Transverse colon (tissue), 4 donors: ENCODE results near the gene TECPR2. TPM values are rescaled to one million over a fixed set of nuclear protein-coding genes. Genes with fewer than 3 reads are reported as not detected.

Experiments
- DNase-seq: peaks from one replicate; pipeline ENCODE4 v3.0.0-alpha.2; 2019
- H3K27ac ChIP-seq, 4 donors: fragments of 200-600 bp; sonication (generic); 2 replicates each; pipeline ENCODE4 v1.5.1; 2016 to 2018; ENCODE audit warnings: inconsistent platforms in 4 of 4
- H3K27me3 ChIP-seq: fragments of 200-600 bp; sonication (generic); 2 replicates; pipeline ENCODE4 v1.5.1; 2017; ENCODE audit warnings: inconsistent platforms
- H3K36me3 ChIP-seq, 4 donors: fragments of 200-600 bp; sonication (generic); 2 replicates each; pipeline ENCODE4 v1.5.1; 2017 to 2019; ENCODE audit warnings: inconsistent platforms in 4 of 4
- H3K4me1 ChIP-seq, 4 donors: fragments of 200-600 bp; sonication (generic); 2 replicates each; pipeline ENCODE4 v1.5.1; 2017 to 2020; ENCODE audit warnings: inconsistent platforms in 4 of 4
- H3K4me3 ChIP-seq, 4 donors: fragments of 200-600 bp; sonication (generic); 1 replicate in 1 of 4; 2 replicates in 3 of 4; pipeline versions ENCODE4 v1.5.1 to v1.6.1; 2017 to 2019; ENCODE audit warnings: inconsistent platforms in 4 of 4
- H3K9me3 ChIP-seq, 2 donors: fragments of 200-600 bp; sonication (generic); 2 replicates each; pipeline ENCODE4 v1.5.1; 2017 to 2019; ENCODE audit warnings: inconsistent platforms in 2 of 2
- CTCF ChIP-seq, 5 experiments: fragments of 200-600 bp in 3 of 5; fragments of 450-650 bp in 2 of 5; sonication (generic) in 3 of 5; IDR thresholded peaks; 1 replicate in 2 of 5; 2 replicates in 3 of 5; pipeline ENCODE4 v1.5.1; 2016 to 2017; ENCODE audit warnings: antibody characterized with exemption in 5 of 5, inconsistent platforms in 3 of 5, mild to moderate bottlenecking in 2 of 5, moderate library complexity in 1 of 5
- EP300 ChIP-seq: sonication (generic); formaldehyde crosslinking; IDR thresholded peaks from one replicate; pipeline ENCODE4 v1.6.1; 2017; ENCODE audit warnings: antibody characterized with exemption, low read depth
- POLR2A ChIP-seq: fragments of 450-650 bp; IDR thresholded peaks from one replicate; pipeline ENCODE4 v1.6.1; 2016; ENCODE audit warnings: antibody characterized with exemption, mild to moderate bottlenecking, moderate library complexity
- POLR2AphosphoS5 ChIP-seq, 3 donors: sonication (generic); formaldehyde crosslinking; IDR thresholded peaks; one replicate each; pipeline ENCODE4 v1.6.1; 2016; ENCODE audit warnings: antibody characterized with exemption in 3 of 3
- WGBS, 2 donors: methylation state at CpG; one replicate each; pipeline ENCODE4 v1.1.5; 2018; ENCODE audit warnings: low coverage in 1 of 2; 5-methylcytosine and 5-hydroxymethylcytosine counted together
- in situ Hi-C, 4 donors: fragments of 200-750 bp; cut with MboI; loops; one replicate each; pipeline versions ENCODE4 v1.15.0 to v1.15.1; 2017; ENCODE audit warnings: low sequenced_read_pairs in 3 of 4, low pct_ligation_motif_present in 1 of 4, low pct_unique_long_range_greater_than_20kb in 1 of 4
- intact Hi-C: fragments of 100-400 bp; cut with DNase I; formaldehyde crosslinking; loops from one replicate; pipeline ENCODE4 v1.15.1; 2023; ENCODE audit warnings: low total_unique reads
- total RNA-seq, 4 donors: library from RNA; depleted of rRNA; stranded (reverse); fragments of >200 nt; gene quantifications; one replicate each; pipeline ENCODE4 v1.1.0, GENCODE V29; 2016

TECPR2 gene
- total RNA-seq, 4 donors from 2014 or later = 12.6 to 47.4 (median 17.9) TPM

DNA sequence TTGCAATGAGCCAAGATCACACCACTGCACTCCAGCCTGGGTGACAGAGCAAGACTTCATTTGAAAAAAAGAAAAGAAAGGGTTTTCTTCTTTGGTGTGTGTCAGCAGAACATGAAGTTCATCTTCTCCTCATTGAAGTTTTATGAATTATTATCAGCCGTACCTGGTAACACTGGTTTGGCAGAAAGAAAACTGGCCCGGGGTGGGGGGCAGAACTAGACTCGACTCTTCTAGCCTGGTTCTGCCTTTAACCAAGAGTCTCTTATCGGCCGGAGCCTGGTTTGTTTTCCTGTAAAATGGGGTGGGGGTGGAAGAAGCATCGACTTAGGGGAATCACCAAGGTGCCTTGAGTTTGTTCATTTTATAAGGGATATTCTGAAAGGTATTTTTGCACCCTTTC lies 64.1 kb downstream of the TECPR2 start:
- 91 to 100% methylated on average over 4 to 6 of the region's 6 CpGs for WGBS, 2 donors
- DNase-seq = no peak
- intact Hi-C loops (no loop called here), in situ Hi-C loops (no loop called here)
- Histone ChIP-seq H3K4me1 (no peaks in the 10 kb centered on the region), H3K27me3 (no peaks in the 10 kb centered on the region), H3K9me3 (no peaks in the 10 kb centered on the region), H3K36me3 (no peaks in the 10 kb centered on the region), H3K4me3 (no peak overlapping the region), H3K27ac (no peak overlapping the region)
- TF ChIP-seq POLR2AphosphoS5 (IDR thresholded peaks at IDR 0.05) = no peak
- TF ChIP-seq EP300 = no peak
- no peak for TF ChIP-seq CTCF (IDR thresholded peaks at IDR 0.05)
- no peak for TF ChIP-seq POLR2A

DNA sequence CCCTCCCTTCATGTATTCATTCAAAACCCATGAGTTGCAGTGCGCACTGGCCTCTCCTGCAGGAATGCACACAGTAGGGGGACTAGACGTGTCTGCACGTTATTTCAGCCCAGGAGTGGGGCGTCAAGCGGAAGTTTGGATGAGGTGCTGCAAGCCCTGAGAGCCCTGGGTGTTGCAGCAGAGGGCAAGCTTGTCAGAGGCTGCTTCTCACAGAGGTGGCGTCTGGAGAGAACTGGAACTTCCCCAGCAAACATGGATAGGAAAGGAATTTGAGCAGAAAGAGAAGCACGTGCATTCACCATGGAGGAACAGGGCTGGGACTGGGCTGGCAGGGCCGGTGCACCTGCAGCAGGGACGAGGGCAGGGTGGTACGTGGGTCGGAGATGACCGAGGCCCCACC lies 64.9 kb downstream of the TECPR2 start:
- DNase-seq = no peak

GRCh38 chr14:102430212-102430908 lies 67.6 kb downstream of the TECPR2 start:
- DNase-seq = no peak
- Histone ChIP-seq H3K4me3 (no peak overlapping the region), H3K27me3 (no peaks in the 10 kb centered on the region), H3K9me3 (no peaks in the 10 kb centered on the region), H3K27ac (no peak overlapping the region), H3K4me1 (no peaks in the 10 kb centered on the region), H3K36me3 (no peaks in the 10 kb centered on the region)
- WGBS, 2 donors = 98 to 100% methylated on average over 3 to 8 of the region's 8 CpGs
- TF ChIP-seq POLR2A (no peak), EP300 (no peak), POLR2AphosphoS5 (IDR thresholded peaks at IDR 0.05) (no peak), CTCF (IDR thresholded peaks at IDR 0.05) (no peak)
- intact Hi-C loops (no loop called here), in situ Hi-C loops (loop anchor here in 1 of 4 donors (10.0 kb wide), 1 partner anchor 84 kb away; no protein-coding TSS in a partner anchor)

More for the DNA sequence above, 64.9 kb downstream of the TECPR2 start:
- no peaks in the 10 kb centered on the region for H3K27me3 ChIP-seq
- H3K36me3 ChIP-seq = no peaks in the 10 kb centered on the region
- 94% methylated on average over 12 of the region's 12 CpGs; no CpG with 5 or more reads in 1 of the 2 donors for WGBS, 2 donors
- H3K9me3 ChIP-seq = no peaks in the 10 kb centered on the region
- intact Hi-C loops = no loop called here
- no peaks in the 10 kb centered on the region for H3K4me1 ChIP-seq
- in situ Hi-C loops = no loop called here
- no peak overlapping the region for H3K27ac ChIP-seq
- TF ChIP-seq EP300 = no peak
- no peak for TF ChIP-seq POLR2AphosphoS5 (IDR thresholded peaks at IDR 0.05)
- no peak for TF ChIP-seq CTCF (IDR thresholded peaks at IDR 0.05)
- TF ChIP-seq POLR2A = no peak
- no peak overlapping the region for H3K4me3 ChIP-seq

- Histone ChIP-seq H3K4me3 (no peak overlapping the region), H3K4me1 (no peaks in the 10 kb centered on the region), H3K27me3 (no peaks in the 10 kb centered on the region), H3K9me3 (no peaks in the 10 kb centered on the region), H3K27ac (no peak overlapping the region), H3K36me3 (no peaks in the 10 kb centered on the region)
- in situ Hi-C loops (loop anchor here in 1 of 4 donors (10.0 kb wide), 1 partner anchor 83 kb away; no protein-coding TSS in a partner anchor), intact Hi-C loops (no loop called here)
- 91% methylated on average over 12 of the region's 12 CpGs; no CpG with 5 or more reads in 1 of the 2 donors for WGBS, 2 donors
- no peak for DNase-seq
- no peak for TF ChIP-seq POLR2A
- TF ChIP-seq EP300 = no peak
- no peak for TF ChIP-seq CTCF (IDR thresholded peaks at IDR 0.05)
- no peak for TF ChIP-seq POLR2AphosphoS5 (IDR thresholded peaks at IDR 0.05)
Measured at GRCh38 chr14:102431751-102432150, 69.0 kb downstream of the TECPR2 start.
